Muscle layer of duodenum (tissue), 2 donors: ENCODE data around the gene BCL2L1.

Experiments used
- H3K27ac ChIP-seq: one replicate; pipeline ENCODE4 v1.7.0; 2013; ENCODE audit warnings: mild to moderate bottlenecking, low read length
- H3K27me3 ChIP-seq: one replicate; pipeline ENCODE4 v1.7.0; 2013; ENCODE audit warnings: low read depth, mild to moderate bottlenecking, control low read depth, low read length
- H3K36me3 ChIP-seq, 2 donors: one replicate each; pipeline ENCODE4 v1.7.0; 2013; ENCODE audit warnings: low read length in 2 of 2, control low read depth in 1 of 2, mild to moderate bottlenecking in 1 of 2; ENCODE audit not compliant: insufficient read depth in 2 of 2, control insufficient read depth in 1 of 2
- H3K4me1 ChIP-seq, 2 donors: one replicate each; pipeline ENCODE4 v1.7.0; 2013; ENCODE audit warnings: low read length in 2 of 2, mild to moderate bottlenecking in 2 of 2, control low read depth in 1 of 2, moderate library complexity in 1 of 2; ENCODE audit not compliant: insufficient read depth in 2 of 2, control insufficient read depth in 1 of 2
- H3K4me3 ChIP-seq, 2 donors: one replicate each; pipeline ENCODE4 v1.7.0; 2013; ENCODE audit warnings: low read length in 2 of 2, low read depth in 1 of 2, mild to moderate bottlenecking in 1 of 2
- H3K9me3 ChIP-seq, 2 donors: one replicate each; pipeline ENCODE4 v1.7.0; 2013; ENCODE audit warnings: low read length in 2 of 2, control low read depth in 1 of 2, mild to moderate bottlenecking in 1 of 2; ENCODE audit not compliant: control insufficient read depth in 1 of 2
- donor health status: healthy.

BCL2L1 gene

GRCh38 chr20:31667315-31668285 is 55.1 kb downstream of the BCL2L1 start:
- H3K27me3 ChIP-seq: no peaks in the 10 kb centered on the region
- peak overlapping the region; percentile 63 for H3K27ac ChIP-seq
- no peak overlapping the region for H3K4me3 ChIP-seq
- H3K4me1 ChIP-seq: peaks cover 19 to 62% of the 10 kb centered on the region in 2 donors
- H3K9me3 ChIP-seq: no peaks in the 10 kb centered on the region
- peaks cover 6 to 19% of the 10 kb centered on the region in 2 donors for H3K36me3 ChIP-seq

DNA sequence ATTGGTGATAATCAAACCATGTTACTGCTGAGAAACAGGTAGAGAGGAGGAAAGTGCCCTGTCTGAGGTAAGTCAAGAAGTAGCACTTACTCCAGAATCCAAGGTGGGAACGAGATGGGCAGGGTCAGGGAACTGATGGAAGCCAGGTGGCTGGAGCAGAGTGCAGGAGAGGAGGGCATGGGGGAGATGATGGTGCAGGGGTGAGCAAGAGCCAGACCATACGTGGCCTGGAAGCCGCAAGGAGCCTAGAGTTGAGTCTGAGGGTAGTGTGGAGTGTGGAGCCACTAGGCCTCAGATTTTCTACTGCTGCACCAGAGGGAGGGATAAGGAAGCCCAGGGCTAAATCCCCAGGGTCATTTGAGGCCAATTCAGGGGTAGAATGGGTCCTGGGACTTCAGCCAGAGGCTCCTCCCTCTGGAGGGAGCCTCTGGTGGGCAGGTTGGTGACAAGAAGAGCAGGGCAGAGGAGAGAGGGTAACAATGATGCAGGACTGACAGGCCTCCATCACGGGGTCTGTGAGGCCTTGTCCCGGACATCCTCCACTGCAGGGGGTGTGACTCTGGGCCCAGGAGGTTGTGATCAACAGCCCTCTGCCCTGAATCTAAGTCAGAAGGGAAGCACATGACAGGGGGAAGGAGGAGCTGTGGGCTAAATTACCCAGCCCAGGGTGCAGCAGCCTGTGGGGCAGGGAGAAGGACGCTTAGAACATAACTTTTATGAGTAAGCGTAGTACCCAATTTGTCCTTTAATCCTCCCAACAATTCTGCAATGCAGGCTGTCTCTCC is 56.2 kb downstream of the BCL2L1 start:
- H3K4me1 ChIP-seq: peaks cover 28 to 68% of the 10 kb centered on the region in 2 donors
- peak overlapping the region; percentile 63 for H3K27ac ChIP-seq
- peaks cover 6 to 19% of the 10 kb centered on the region in 2 donors for H3K36me3 ChIP-seq
- no peaks in the 10 kb centered on the region for H3K27me3 ChIP-seq
- no peak overlapping the region for H3K4me3 ChIP-seq
- no peaks in the 10 kb centered on the region for H3K9me3 ChIP-seq

GRCh38 chr20:31665753-31666152 is 56.9 kb downstream of the BCL2L1 start:
- no peak overlapping the region for H3K4me3 ChIP-seq
- no peaks in the 10 kb centered on the region for H3K9me3 ChIP-seq
- peaks cover 25 to 61% of the 10 kb centered on the region in 2 donors for H3K4me1 ChIP-seq
- H3K27ac ChIP-seq: peak overlapping the region; percentile 63
- peaks cover 6 to 19% of the 10 kb centered on the region in 2 donors for H3K36me3 ChIP-seq
- H3K27me3 ChIP-seq: no peaks in the 10 kb centered on the region

DNA sequence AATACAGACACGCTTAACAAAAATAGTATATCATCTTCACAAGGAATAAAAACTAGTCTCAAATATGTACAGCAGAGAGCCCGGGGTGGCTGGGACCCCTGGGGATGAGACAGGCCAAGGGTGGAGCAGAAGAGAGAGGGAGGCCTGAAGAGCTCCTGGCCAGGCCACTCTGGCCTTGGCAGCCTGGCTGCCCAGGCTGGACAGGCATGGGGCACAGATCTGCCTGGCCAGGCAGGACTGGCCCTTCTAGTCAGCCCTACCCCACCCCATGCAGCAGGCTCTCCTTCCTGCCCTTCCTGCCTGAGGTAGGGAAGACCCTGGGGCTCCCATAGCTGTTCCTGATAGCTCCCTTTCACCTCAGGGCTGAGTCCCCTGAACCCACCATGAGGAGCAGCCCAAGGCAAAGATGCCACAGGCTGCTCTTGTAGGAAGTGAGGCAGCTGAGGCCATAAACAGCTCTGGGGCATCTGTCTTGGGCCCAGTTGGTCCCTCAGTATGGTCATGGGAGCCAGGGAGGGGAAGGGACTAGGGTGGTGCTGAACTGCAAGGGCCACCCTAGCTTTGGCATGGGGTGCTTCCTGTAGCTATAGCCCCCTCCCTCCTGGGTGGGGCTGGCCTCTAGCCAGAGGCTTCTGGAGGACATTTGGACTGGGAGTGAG is 57.8 kb downstream of the BCL2L1 start:
- Histone ChIP-seq H3K27ac (peak overlapping the region; percentile 56), H3K9me3 (no peaks in the 10 kb centered on the region), H3K4me1 (peaks cover 17 to 51% of the 10 kb centered on the region in 2 donors), H3K27me3 (no peaks in the 10 kb centered on the region), H3K36me3 (peaks cover 6 to 19% of the 10 kb centered on the region in 2 donors), H3K4me3 (no peak overlapping the region)

DNA sequence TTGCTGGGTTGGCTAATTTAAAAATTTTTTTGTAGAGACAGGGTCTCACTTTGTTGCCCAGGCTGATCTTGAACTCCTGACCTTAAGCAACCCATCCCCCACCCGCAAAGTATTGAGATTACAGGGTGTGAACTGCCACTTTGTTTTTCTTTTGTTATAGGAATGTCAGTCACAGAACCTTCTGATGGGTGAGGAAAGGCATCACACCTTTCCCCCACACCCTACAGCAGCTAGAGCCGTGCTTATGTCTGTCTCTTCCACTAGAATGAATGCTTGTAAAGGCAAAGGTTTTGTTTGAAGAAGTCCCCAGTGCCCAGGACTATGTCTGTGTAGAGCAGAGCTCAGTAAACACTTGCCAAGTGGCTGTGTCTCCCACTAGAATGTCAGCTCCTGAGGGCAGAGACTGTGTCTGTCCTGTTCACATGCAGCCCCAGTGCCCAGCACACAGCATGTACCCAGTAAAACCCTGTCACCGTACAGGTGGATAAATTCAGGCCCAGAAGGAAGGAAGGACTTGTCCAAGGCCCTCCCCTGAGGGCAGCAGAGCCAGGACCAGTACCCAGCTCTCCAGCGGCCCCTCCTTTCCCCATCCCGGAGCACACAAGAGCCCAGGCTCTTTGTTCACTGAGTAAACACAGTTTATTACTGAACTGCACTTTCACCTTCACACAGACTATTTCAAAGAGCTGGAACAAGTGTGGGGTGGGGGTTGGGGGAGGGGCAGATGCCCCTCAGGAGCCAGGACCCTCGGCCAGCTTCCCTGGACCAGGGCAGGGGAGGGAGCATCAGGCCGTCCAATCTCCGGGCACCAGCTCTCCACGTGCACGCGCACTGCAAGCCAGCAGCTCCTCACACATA is 58.6 kb downstream of the BCL2L1 start:
- H3K27ac ChIP-seq: peak overlapping the region; percentile 33
- H3K27me3 ChIP-seq: no peaks in the 10 kb centered on the region
- H3K4me3 ChIP-seq: no peak overlapping the region
- H3K9me3 ChIP-seq: no peaks in the 10 kb centered on the region
- H3K36me3 ChIP-seq: peaks cover 6 to 19% of the 10 kb centered on the region in 2 donors
- H3K4me1 ChIP-seq: peaks cover 17 to 45% of the 10 kb centered on the region in 2 donors

DNA sequence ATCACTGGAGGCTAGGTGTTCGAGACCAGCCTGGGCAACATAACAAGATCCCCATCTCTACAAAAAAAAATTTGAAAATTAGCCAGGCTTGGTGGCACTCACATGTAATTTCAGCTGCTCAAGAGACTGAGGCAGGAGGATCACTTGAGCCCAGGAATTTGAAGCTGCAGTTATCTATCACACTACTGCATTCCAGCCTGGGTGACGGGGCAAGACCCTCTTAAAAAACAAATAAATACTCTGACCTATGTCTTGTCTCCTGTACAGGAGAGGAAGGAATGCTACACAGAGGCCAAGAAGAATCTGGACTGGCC is 59.2 kb downstream of the BCL2L1 start:
- Histone ChIP-seq H3K4me1 (peaks cover 17 to 45% of the 10 kb centered on the region in 2 donors), H3K27me3 (no peaks in the 10 kb centered on the region), H3K36me3 (peaks cover 6 to 19% of the 10 kb centered on the region in 2 donors), H3K9me3 (no peaks in the 10 kb centered on the region), H3K27ac (peak overlapping the region; percentile 33), H3K4me3 (no peak overlapping the region)

DNA sequence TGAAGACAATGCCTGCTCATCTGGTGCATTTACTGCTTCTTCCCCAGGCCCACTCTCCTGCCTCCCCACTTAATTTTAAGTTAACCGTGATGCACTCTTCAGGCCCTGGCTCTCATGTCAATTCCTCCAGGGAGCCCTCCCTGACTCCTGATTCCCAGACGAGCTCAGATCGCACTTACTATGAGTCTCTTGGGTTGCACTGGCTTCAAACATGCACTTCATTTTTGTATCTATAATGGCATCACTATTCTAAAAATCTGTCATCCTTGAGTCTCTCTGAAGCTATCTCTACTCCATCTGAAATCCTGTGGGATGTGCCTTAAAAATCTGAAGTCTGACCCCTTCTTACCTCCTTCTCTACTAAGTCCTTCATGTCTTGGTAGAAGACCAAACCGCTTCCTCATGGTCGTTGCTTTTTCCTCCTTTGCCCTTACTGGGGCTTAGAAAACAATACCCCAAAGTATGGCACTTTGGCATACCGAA is 60.3 kb downstream of the BCL2L1 start:
- Histone ChIP-seq H3K4me1 (peaks cover 17 to 37% of the 10 kb centered on the region in 2 donors), H3K27ac (peak overlapping the region; percentile 43), H3K9me3 (no peaks in the 10 kb centered on the region), H3K4me3 (peak overlapping the region in 1 of 2 donors; percentile 50), H3K36me3 (peaks cover 6 to 19% of the 10 kb centered on the region in 2 donors), H3K27me3 (no peaks in the 10 kb centered on the region)

GRCh38 chr20:31661625-31662371 is 60.9 kb downstream of the BCL2L1 start:
- H3K9me3 ChIP-seq: no peaks in the 10 kb centered on the region
- H3K27ac ChIP-seq: peak overlapping the region; percentile 43
- H3K4me1 ChIP-seq: peaks cover 17 to 32% of the 10 kb centered on the region in 2 donors
- H3K27me3 ChIP-seq: no peaks in the 10 kb centered on the region
- H3K36me3 ChIP-seq: peaks cover 6 to 19% of the 10 kb centered on the region in 2 donors
- peak overlapping the region; percentile 50 to 60 for H3K4me3 ChIP-seq

DNA sequence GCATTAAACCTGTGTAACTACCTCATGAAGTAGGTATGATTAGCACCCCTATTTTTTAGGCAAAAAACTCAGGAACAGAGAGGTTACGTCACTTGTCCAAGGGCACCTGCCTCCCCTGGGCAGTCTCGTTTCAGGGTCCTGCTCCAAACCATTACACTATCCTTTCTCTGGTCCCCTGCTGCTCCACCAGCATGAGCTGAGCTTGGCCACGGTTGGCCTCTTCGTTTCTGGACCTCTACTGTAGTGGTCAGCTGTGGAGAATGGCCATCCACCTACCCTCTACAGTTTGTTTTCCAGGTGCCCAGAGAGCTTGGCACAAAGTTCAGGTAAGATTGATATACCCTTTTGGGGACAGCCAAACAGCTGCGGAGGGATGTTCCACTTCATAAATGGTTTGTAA is 68.1 kb downstream of the BCL2L1 start:
- Histone ChIP-seq H3K4me3 (no peak overlapping the region), H3K27me3 (no peaks in the 10 kb centered on the region), H3K4me1 (peaks cover 0 to 5% of the 10 kb centered on the region in 2 donors), H3K9me3 (no peaks in the 10 kb centered on the region), H3K36me3 (no peaks in the 10 kb centered on the region), H3K27ac (no peak overlapping the region)

GRCh38 chr20:31653561-31653960 is 69.1 kb downstream of the BCL2L1 start:
- H3K4me3 ChIP-seq: no peak overlapping the region
- no peaks in the 10 kb centered on the region for H3K27me3 ChIP-seq
- no peaks in the 10 kb centered on the region for H3K9me3 ChIP-seq
- no peak overlapping the region for H3K27ac ChIP-seq
- peaks cover 0 to 5% of the 10 kb centered on the region in 2 donors for H3K4me1 ChIP-seq
- no peaks in the 10 kb centered on the region for H3K36me3 ChIP-seq
